Pancreas (tissue), 10 donors: ENCODE measurements around the gene CHRM3. TPM values are rescaled to one million over a fixed set of nuclear protein-coding genes. Genes with fewer than 3 reads are reported as not detected.
A peak's percentile ranks its signal among the peaks of the same experiment; 100 is the strongest.

Source experiments
- ATAC-seq, 4 donors: fragments of 200-7000 bp; cut with Tn5 transposase; one replicate each; pipeline versions ENCODE4 v1.8.0 to v1.9.1; 2020; ENCODE audit warnings: mild to moderate bottlenecking in 4 of 4, moderate library complexity in 4 of 4
- DNase-seq, 6 donors: peaks; one replicate each; pipeline ENCODE4 v3.0.0-alpha.2; 2020
- FAIRE-seq: peaks from 2 replicates; lab custom pipeline; 2012; peaks lifted over from hg19 to GRCh38; lab: Jason Lieb, UNC
- H3K27ac ChIP-seq, 4 donors: fragments of 200-600 bp; sonication (generic); 1 replicate in 3 of 4; 2 replicates in 1 of 4; pipeline versions ENCODE4 v1.5.0 to v1.8.0; 2020
- H3K27me3 ChIP-seq, 4 donors: fragments of 200-600 bp; one replicate each; pipeline ENCODE4 v1.8.0; 2021
- H3K36me3 ChIP-seq, 3 donors: fragments of 200-600 bp; sonication (generic) in 1 of 3; one replicate each; pipeline versions ENCODE4 v1.5.0 to v1.8.0; 2020 to 2021
- H3K4me1 ChIP-seq, 3 donors: fragments of 200-600 bp; one replicate each; pipeline ENCODE4 v1.8.0; 2021
- H3K4me3 ChIP-seq, 4 donors: fragments of 200-600 bp; sonication (generic) in 2 of 4; one replicate each; pipeline versions ENCODE4 v1.5.0 to v1.8.0; 2020 to 2021
- H3K9me3 ChIP-seq, 4 donors: fragments of 200-600 bp; one replicate each; pipeline ENCODE4 v1.8.0; 2021
- WGBS, 2 donors: extraction: QIAGEN DNeasy Blood & Tissue Kit; methylation state at CpG; one replicate each; pipeline ENCODE4 v1.1.7; 2013; 5-methylcytosine and 5-hydroxymethylcytosine counted together
- intact Hi-C, 3 donors: fragments of 100-400 bp; cut with DNase I; formaldehyde crosslinking; loops; one replicate each; pipeline versions ENCODE4 v1.11.1 to v1.14.2; 2022
- polyA plus RNA-seq, 2 donors: library from polyadenylated mRNA; stranded (reverse); fragments of 200-250 nt; gene quantifications; one replicate each; pipeline ENCODE4 v1.2.3, GENCODE V29; 2013
- total RNA-seq, 6 donors: library from RNA; stranded (reverse); fragmentation: NEBNext Ultra II Directional in 4 of 6; extraction: Animal tissue kit (Norgen Biotek cat#: 25700) in 4 of 6; gene quantifications; one replicate each; pipeline versions ENCODE4 v1.2.1 to v1.2.4, GENCODE V29; 2021 to 2023
- TF ChIP-seq, protein P1 (sequence below), 4 donors: fragments of 200-600 bp; sonication (generic) in 3 of 4; IDR thresholded peaks; one replicate each; pipeline versions ENCODE4 v1.5.0 to v1.8.0; 2021; ENCODE audit warnings: antibody characterized with exemption in 4 of 4
- donor health status: healthy with polysubstance abuse.
- donor health status: DM: no; HTN: no; CAD: no; lungs with moderate emphysema.
- donor health status: DM: no; HTN: no; CAD: no.
- donor health status: control.
- donor health status: control.
- donor health status: Bipolar disorder and iron deficiency.
- donor health status: DM: yes; HTN: yes; CAD: no.
- donor health status: DM: no; HTN: no; CAD: no.
- donor health status: DM: no; HTN: no; CAD: no.
- donor health status: DM: yes; HTN: yes; CAD: no.

CHRM3 gene
- total and polyA plus RNA-seq, 8 donors = 2.2 to 31.8 (median 23.3) TPM

DNA sequence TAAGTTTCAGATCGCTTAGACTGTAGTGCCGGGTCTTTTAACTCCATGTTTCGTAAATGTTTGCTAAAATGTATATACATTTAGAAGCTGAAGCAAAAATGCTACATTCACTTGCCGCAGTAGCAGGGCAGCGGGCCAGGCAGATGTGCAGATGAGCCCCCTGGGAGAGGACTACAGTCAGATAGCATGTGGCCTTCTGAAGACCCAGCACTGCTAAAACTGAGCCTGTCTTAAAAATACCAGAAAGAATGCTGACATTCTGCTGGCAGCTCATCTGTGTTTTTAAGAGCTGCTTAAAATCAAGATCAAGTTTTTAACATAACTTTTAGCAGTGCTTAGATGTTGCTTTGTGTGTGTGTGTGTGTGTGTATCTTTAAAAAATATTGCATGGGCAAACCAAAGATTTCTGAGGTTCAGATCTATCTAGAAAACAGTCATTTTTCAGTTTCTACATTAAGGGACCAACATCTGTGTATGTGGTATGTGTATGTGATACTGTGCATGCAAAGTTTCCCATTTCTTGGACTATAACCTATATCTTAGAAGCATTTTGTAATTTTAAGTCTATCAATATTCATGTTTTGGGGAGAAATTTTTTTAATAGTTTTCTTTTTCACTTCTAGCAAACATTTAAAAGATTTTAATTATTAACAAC lies 31.7 kb downstream of the CHRM3 start:
- ATAC-seq (no peak), FAIRE-seq (no peak), DNase-seq (no peak)
- intact Hi-C loops = no loop called here
- TF ChIP-seq, protein P1, sequence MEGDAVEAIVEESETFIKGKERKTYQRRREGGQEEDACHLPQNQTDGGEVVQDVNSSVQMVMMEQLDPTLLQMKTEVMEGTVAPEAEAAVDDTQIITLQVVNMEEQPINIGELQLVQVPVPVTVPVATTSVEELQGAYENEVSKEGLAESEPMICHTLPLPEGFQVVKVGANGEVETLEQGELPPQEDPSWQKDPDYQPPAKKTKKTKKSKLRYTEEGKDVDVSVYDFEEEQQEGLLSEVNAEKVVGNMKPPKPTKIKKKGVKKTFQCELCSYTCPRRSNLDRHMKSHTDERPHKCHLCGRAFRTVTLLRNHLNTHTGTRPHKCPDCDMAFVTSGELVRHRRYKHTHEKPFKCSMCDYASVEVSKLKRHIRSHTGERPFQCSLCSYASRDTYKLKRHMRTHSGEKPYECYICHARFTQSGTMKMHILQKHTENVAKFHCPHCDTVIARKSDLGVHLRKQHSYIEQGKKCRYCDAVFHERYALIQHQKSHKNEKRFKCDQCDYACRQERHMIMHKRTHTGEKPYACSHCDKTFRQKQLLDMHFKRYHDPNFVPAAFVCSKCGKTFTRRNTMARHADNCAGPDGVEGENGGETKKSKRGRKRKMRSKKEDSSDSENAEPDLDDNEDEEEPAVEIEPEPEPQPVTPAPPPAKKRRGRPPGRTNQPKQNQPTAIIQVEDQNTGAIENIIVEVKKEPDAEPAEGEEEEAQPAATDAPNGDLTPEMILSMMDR (IDR thresholded peaks at IDR 0.05) = no peak
- no peaks in the 10 kb centered on the region for H3K27me3 ChIP-seq
- no peak overlapping the region for H3K4me3 ChIP-seq
- peaks cover 5 to 21% (median 9%) of the 10 kb centered on the region in 3 donors for H3K4me1 ChIP-seq
- no peak overlapping the region for H3K27ac ChIP-seq
- H3K9me3 ChIP-seq = no peaks in the 10 kb centered on the region
- 69 to 72% methylated on average over 5 of the region's 5 CpGs for WGBS, 2 donors
- H3K36me3 ChIP-seq = no peaks in the 10 kb centered on the region

DNA sequence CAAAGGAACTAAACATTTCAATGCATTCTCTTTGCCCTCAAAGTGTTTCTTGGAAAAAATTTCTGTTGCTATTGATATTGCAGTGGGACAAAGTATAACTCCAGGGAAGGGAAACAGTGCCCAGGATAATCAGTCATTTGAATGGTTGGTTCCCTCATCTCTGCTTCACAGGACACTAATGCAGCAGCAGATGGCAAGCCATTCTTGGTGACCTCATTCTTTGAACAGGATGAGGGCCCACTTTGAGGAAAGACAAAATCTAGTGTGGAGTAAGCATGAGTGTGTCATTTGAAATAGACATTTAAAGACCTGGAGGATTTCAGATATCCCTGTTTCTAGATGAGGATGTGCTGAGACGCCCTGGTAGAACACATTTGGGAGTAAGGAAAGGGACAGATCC lies 32.3 kb downstream of the CHRM3 start:
- no peaks in the 10 kb centered on the region for H3K27me3 ChIP-seq
- ATAC-seq (peak in 3 of 4 donors; percentile 24 to 53 (median 53)), FAIRE-seq (no peak), DNase-seq (no peak)
- TF ChIP-seq, protein P1 (IDR thresholded peaks at IDR 0.05) = no peak
- peaks cover 5 to 23% (median 8%) of the 10 kb centered on the region in 3 donors for H3K4me1 ChIP-seq
- H3K27ac ChIP-seq = no peak overlapping the region
- H3K9me3 ChIP-seq = no peaks in the 10 kb centered on the region
- H3K4me3 ChIP-seq = no peak overlapping the region
- intact Hi-C loops = no loop called here
- no peaks in the 10 kb centered on the region for H3K36me3 ChIP-seq
- WGBS, 2 donors = 94 to 96% methylated on average over 1 of the region's 1 CpG

DNA sequence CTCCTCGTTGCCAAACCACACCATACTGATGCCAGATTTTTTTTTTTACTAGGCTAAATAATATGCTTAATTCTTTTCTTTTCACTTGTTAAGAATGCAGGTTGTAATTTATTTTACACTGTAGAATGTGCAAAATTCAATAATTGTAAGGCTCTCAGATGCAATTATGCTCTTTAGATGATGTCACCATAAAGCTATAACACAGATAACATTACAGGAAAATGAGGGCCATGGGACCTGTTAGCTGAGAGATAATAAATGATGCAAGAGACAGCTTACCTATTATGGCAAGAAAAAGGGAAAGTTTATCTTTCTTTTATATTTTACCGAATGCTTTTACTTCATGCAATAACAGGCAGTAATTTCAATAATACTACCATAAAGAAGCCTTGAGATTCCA lies 35.4 kb downstream of the CHRM3 start:
- ATAC-seq = no peak
- WGBS, 2 donors = 36 to 49% methylated on average over 2 of the region's 2 CpGs
- no peak for FAIRE-seq

DNA sequence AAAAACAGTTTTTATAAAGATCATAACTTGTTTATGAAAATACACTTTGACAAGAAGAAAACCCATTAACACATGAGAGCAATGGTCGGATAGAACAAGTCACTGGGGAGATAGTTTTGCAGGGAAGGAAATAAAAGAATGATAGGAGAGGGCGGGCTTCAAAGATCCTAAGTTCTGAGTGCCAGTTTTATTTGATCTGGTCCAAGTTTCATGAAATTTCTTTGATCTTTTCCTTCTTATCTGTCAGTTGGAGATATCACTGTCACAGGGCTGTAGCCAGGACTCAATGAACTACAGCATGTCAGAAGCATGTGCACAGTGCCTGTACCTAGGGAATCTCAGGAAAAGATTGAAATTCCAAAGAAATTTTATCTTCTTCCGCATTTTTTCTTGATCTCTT lies 36.5 kb downstream of the CHRM3 start:
- Histone ChIP-seq H3K36me3 (no peaks in the 10 kb centered on the region), H3K4me1 (peaks cover 0 to 23% (median 0%) of the 10 kb centered on the region in 3 donors), H3K9me3 (no peaks in the 10 kb centered on the region), H3K27ac (no peak overlapping the region), H3K4me3 (no peak overlapping the region), H3K27me3 (no peaks in the 10 kb centered on the region)
- DNase-seq (no peak), ATAC-seq (peak in 2 of 4 donors; percentile 42 to 49), FAIRE-seq (no peak)
- TF ChIP-seq, protein P1 (IDR thresholded peaks at IDR 0.05) = no peak
- intact Hi-C loops = no loop called here
- 62 to 67% methylated on average over 3 of the region's 3 CpGs for WGBS, 2 donors

More for the DNA sequence above, 35.4 kb downstream of the CHRM3 start:
- H3K36me3 ChIP-seq = no peaks in the 10 kb centered on the region
- peaks cover 0 to 18% (median 0%) of the 10 kb centered on the region in 3 donors for H3K4me1 ChIP-seq
- H3K27ac ChIP-seq = no peak overlapping the region
- H3K4me3 ChIP-seq = no peak overlapping the region
- intact Hi-C loops = no loop called here
- DNase-seq = no peak
- TF ChIP-seq, protein P1 (IDR thresholded peaks at IDR 0.05) = no peak
- no peaks in the 10 kb centered on the region for H3K9me3 ChIP-seq
- H3K27me3 ChIP-seq = no peaks in the 10 kb centered on the region

DNA sequence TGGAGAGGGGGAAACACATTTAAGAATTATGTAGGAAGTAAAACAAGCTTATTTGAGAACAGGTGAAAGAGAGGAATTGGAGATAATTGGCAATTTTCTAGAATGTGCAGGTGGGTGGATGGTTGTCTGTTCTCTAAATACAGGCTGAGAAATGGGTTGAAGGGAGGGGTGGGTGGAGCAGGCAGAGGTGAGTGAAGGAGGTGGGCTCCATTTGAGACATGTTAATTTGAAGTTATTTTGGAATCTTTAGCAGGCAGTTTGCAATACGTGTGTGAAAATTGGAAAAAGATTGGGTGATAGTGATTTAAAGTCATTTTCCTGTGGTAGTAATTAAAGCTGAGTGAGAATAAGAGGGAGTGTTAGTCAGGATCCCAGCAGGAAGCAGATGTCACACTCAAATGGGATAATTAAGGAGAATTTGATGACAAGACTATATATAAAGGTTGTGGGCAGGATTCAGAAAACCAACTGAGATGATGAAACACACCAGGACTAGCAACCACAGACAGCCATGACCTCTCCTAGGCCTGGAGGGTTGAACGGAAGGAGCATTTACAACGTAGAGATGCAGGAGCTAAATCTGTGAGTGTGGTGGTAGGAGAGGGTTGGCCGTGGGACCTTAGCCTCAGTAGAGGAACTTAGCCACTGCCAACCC lies 40.6 kb downstream of the CHRM3 start:
- FAIRE-seq (no peak), ATAC-seq (no peak), DNase-seq (no peak)
- 85 to 95% methylated on average over 4 of the region's 4 CpGs for WGBS, 2 donors
- H3K36me3 ChIP-seq = no peaks in the 10 kb centered on the region
- H3K4me3 ChIP-seq = no peak overlapping the region
- no peaks in the 10 kb centered on the region for H3K27me3 ChIP-seq
- H3K9me3 ChIP-seq = no peaks in the 10 kb centered on the region
- TF ChIP-seq, protein P1 (IDR thresholded peaks at IDR 0.05) = no peak
- intact Hi-C loops = no loop called here
- peaks cover 0 to 25% (median 0%) of the 10 kb centered on the region in 3 donors for H3K4me1 ChIP-seq
- H3K27ac ChIP-seq = no peak overlapping the region
